ENCODE results near the gene RNF121. TPM values are rescaled to one million over a fixed set of nuclear protein-coding genes. Genes with fewer than 3 reads are reported as not detected.
A peak's percentile ranks its signal among the peaks of the same experiment; 100 is the strongest.

The RNF121 gene
- total RNA-seq, 1 donor from 2014 or later = 23.0 TPM

DNA sequence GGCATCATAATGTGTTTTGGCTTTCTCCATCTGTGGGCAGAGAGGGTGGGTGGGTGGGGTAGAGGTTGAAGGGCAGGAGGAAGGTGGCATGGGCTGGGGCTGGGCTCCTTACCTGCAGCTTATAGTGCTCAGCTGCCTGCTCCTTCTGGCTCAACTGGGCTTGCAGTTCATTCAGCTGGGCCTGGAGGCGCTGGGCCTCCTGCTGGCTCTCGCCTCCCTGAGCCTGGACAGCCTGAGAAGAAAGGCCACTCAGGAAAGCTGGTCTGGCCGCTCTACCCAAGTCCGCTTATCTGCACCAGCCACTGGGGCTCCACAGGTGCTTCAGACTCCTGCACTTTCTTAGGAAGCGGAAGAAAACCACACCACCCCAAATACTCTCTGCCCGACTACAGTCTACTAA lies 80.3 kb downstream of the RNF121 start:
- DNase-seq = no peak
- intact Hi-C loops (cut with micrococcal nuclease) = no loop called here
- TF ChIP-seq, protein P1, sequence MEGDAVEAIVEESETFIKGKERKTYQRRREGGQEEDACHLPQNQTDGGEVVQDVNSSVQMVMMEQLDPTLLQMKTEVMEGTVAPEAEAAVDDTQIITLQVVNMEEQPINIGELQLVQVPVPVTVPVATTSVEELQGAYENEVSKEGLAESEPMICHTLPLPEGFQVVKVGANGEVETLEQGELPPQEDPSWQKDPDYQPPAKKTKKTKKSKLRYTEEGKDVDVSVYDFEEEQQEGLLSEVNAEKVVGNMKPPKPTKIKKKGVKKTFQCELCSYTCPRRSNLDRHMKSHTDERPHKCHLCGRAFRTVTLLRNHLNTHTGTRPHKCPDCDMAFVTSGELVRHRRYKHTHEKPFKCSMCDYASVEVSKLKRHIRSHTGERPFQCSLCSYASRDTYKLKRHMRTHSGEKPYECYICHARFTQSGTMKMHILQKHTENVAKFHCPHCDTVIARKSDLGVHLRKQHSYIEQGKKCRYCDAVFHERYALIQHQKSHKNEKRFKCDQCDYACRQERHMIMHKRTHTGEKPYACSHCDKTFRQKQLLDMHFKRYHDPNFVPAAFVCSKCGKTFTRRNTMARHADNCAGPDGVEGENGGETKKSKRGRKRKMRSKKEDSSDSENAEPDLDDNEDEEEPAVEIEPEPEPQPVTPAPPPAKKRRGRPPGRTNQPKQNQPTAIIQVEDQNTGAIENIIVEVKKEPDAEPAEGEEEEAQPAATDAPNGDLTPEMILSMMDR (IDR thresholded peaks at IDR 0.05; ENCODE audit: borderline replicate concordance) = no peak
- peaks cover 50% of the 10 kb centered on the region for H3K4me1 ChIP-seq
- no peaks in the 10 kb centered on the region for H3K27me3 ChIP-seq (ENCODE audit: low read depth)
- no peak overlapping the region for H3K27ac ChIP-seq (replicated peaks)
- peaks cover 98% of the 10 kb centered on the region for H3K36me3 ChIP-seq
- H3K9me3 ChIP-seq (replicated peaks) = no peaks in the 10 kb centered on the region
- H3K4me3 ChIP-seq = no peak overlapping the region

DNA sequence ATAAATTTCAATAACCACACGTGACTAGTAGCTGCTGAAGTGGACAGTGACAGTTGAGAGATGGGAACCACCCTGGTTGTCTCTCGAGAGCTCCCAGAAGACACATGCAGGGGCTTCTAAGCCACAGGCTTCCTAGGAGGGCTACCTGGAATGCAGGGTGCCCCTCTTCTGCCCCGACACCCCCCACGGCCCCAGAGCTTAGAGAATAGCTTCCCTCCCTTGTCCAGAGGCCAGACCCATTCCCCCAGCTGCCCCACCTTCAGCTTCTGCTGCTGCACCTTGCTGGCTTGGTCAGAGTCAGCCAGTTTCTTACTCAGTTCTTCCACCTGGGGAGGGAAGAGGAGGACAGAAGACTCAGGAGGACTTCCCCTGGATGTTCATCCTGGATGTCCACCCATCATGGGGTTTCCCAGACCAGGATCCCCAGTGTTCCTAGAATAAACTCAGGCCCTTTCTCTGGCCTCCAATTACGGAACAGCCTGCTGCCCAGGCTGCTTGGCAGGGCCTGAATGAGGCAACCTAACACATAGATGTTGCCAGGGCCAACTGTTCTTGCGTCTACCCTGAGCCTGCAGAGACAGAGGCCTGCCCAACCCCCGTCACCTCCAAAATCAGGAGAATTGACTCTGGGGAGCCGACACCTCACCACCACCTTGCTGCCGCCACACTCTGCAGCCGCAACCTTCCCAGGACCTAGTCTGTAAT lies 81.8 kb downstream of the RNF121 start:
- no peak for DNase-seq
- peaks cover 58% of the 10 kb centered on the region for H3K4me1 ChIP-seq

DNA sequence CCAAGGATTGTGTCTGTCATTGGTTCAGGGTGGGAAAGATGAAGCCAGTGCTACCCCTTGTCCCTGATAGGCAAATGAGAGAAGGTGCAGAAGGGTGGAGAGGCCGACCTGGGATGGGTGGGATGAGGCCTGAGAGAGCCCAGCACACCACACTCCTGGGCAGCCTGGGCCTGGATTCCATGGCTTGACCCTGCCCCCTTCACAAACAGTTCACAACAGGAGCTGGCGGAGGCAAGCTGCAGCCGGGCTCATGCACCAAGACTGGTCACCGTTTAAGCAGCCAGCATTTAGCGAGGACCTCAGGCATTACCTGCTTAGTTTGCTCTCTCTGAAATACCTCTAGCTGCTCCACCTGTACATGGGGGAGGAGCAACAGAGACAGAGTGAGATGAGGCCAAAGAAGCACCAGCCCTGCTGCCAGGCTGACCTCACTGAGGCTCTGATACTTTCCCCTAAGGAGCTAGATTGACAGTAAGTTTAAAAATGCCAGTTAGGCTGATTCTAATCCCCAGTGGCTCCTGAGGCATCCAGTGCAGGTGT lies 83.3 kb downstream of the RNF121 start:
- Histone ChIP-seq H3K36me3 (peaks cover 98% of the 10 kb centered on the region), H3K4me3 (no peak overlapping the region), H3K9me3 (replicated peaks) (no peaks in the 10 kb centered on the region), H3K27ac (replicated peaks) (peak overlapping the region; percentile 77), H3K27me3 (ENCODE audit: low read depth) (no peaks in the 10 kb centered on the region), H3K4me1 (peaks cover 58% of the 10 kb centered on the region)
- no peak for DNase-seq
- TF ChIP-seq, protein P1 (IDR thresholded peaks at IDR 0.05; ENCODE audit: borderline replicate concordance) = no peak
- intact Hi-C loops (cut with micrococcal nuclease) = no loop called here

More for the DNA sequence above, 81.8 kb downstream of the RNF121 start:
- Histone ChIP-seq H3K27me3 (ENCODE audit: low read depth) (no peaks in the 10 kb centered on the region), H3K27ac (replicated peaks) (peak overlapping the region; percentile 44), H3K9me3 (replicated peaks) (no peaks in the 10 kb centered on the region), H3K36me3 (peaks cover 98% of the 10 kb centered on the region), H3K4me3 (no peak overlapping the region)
- TF ChIP-seq, protein P1 (IDR thresholded peaks at IDR 0.05; ENCODE audit: borderline replicate concordance) = no peak
- intact Hi-C loops (cut with micrococcal nuclease) = no loop called here

DNA sequence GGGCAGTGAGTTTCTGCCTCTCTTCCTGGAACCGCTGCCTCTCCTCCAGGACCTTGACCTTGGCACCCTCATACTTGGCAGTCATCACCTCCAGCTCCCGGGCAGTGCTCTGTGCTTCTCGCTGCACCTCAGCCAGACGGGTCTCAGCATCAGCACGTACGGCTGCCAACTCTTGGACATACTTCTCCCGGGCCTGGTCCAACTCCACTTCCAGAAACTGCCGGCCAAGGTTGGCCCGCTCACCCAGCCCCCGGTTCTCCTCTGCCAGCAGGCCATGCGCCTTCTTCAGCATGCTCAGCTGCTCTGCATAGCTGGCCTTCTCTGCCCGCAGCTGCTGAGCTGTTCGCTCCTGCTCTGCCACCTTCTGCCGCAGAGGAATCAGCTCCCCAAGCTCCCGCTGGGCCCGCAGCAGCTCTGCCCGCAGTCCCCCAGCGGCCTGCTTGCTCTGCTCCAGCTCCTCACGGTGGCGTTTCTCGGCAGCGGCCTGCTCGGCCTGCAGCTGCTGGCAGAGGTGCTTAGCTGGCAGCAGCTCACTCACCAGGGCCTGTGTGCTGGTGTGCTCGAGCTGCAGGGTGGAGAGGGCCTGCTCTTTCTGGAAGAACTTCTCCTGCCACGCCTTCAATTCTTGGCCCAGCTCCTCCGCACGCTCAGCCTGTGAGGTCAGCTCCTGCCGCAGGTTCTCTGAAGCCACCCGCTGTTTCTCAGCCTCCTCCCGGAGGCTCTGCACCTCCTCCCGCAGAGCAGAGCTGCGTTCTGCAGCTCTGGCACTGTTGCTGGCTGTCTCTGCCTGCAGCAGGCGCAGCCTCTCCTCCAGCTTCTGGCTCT lies 84.3 kb downstream of the RNF121 start:
- TF ChIP-seq, protein P1 (IDR thresholded peaks at IDR 0.05; ENCODE audit: borderline replicate concordance) = no peak
- Histone ChIP-seq H3K9me3 (replicated peaks) (no peaks in the 10 kb centered on the region), H3K27me3 (ENCODE audit: low read depth) (no peaks in the 10 kb centered on the region), H3K4me1 (peaks cover 58% of the 10 kb centered on the region), H3K4me3 (peak overlapping the region; percentile 43), H3K36me3 (peaks cover 98% of the 10 kb centered on the region), H3K27ac (replicated peaks) (peak overlapping the region; percentile 77)
- peak; percentile 75 for DNase-seq
- intact Hi-C loops (cut with micrococcal nuclease) = no loop called here

DNA sequence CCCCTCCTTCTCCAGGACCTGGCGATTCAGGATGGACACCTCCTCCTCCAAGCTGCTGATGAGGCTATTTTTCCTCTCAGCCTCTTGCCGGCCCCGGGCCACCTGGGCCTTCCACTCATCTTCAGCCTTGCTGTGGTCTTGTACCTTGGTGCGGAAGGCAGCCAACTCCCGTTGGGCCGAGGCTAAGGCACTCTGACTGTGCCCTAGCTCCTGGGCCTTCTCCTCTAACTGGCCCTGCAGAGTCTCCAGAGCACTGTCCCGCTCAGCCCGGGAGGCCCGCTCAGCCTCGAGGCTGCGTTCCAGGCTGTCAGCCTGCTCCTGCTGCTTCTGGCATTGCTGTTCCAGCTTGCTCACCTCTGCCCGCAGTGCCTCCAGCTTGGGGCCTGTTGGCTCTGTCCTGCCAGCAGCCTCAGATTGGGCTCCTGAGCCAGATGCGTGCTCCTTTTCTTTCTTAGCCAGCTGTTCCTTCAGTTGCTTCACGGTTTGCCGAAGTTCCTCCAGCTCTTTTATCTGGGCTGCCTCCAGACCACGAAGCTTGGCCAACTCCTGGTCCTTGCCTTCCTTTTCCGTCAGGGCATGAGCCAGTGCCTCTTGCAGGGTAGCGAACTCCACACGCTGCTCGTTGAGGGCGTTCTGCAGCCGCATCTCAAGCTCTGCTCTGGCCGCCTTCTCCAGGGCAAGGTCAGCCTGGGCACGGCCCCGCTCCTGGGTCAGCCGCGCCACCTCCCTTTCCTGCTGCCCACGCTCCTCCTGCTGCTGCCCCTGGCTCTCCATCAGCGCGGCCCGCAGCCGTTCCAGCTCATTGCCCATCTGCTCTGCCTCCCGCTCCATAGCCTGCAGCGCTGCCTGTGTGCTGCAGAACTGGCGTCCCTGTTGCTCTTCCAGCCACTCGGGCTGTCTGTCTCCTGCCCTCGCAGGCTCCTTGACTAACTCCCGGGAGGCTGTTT lies 85.2 kb downstream of the RNF121 start:
- H3K27me3 ChIP-seq (ENCODE audit: low read depth) = no peaks in the 10 kb centered on the region
- no peaks in the 10 kb centered on the region for H3K9me3 ChIP-seq (replicated peaks)
- peak overlapping the region; percentile 77 for H3K27ac ChIP-seq (replicated peaks)
- peaks cover 58% of the 10 kb centered on the region for H3K4me1 ChIP-seq
- TF ChIP-seq, protein P1 (IDR thresholded peaks at IDR 0.05; ENCODE audit: borderline replicate concordance) = no peak
- no peak for DNase-seq
- H3K36me3 ChIP-seq = peaks cover 98% of the 10 kb centered on the region
- H3K4me3 ChIP-seq = peak overlapping the region; percentile 43
- intact Hi-C loops (cut with micrococcal nuclease) = no loop called here

Data from left ventricle myocardium inferior (tissue), 1 donor.